HL-60 (cell line): ENCODE results near the gene BPIFB4.

Source experiments
- POLR2AphosphoS5 ChIP-seq: IDR thresholded peaks from 2 replicates; pipeline ENCODE4 v1.6.1; 2012; ENCODE audit warnings: low read depth
- TF ChIP-seq, protein P1 (sequence below): IDR thresholded peaks from one replicate; pipeline ENCODE4 v1.5.1; 2011; ENCODE audit warnings: low read length, control low read depth, inconsistent platforms; ENCODE audit not compliant: insufficient read depth
- TF ChIP-seq, protein P2 (sequence below): IDR thresholded peaks from 2 replicates; pipeline ENCODE4 v1.6.1; 2012; ENCODE audit warnings: low read depth; ENCODE audit not compliant: insufficient replicate concordance

DNA sequence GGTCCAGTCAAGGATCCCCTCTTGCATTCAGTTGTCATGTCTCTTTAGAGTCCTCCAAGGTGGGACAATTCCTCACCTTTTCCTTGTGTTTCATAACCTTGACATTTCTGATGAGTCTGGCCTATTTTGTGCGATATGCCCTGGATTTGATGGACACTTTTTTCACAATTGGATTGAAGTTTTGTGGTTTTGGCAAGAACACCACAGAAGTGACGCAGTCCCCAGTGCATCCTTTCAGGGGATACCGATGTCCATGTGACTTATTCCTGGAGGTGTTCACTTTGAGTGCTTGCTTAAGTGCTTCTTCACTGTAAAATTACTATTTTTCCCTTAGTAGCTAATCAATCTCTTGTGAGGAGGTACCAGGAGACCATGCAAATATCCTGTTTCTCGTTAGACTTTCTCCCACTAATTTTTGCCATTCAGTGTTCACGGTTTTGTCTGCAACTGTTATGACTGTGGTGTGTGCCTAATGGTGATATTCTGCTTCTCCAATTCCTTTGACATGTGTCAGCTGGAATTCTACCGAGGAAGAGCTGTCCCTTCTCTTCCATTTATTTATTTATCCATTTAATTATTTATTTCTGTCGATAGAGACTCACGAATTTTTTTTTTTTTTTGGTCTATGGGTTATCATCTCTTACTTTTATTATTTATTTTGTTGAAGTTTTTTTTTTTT lies 30.8 kb downstream of the BPIFB4 start:
- TF ChIP-seq POLR2AphosphoS5: no peak
- TF ChIP-seq, protein P1, sequence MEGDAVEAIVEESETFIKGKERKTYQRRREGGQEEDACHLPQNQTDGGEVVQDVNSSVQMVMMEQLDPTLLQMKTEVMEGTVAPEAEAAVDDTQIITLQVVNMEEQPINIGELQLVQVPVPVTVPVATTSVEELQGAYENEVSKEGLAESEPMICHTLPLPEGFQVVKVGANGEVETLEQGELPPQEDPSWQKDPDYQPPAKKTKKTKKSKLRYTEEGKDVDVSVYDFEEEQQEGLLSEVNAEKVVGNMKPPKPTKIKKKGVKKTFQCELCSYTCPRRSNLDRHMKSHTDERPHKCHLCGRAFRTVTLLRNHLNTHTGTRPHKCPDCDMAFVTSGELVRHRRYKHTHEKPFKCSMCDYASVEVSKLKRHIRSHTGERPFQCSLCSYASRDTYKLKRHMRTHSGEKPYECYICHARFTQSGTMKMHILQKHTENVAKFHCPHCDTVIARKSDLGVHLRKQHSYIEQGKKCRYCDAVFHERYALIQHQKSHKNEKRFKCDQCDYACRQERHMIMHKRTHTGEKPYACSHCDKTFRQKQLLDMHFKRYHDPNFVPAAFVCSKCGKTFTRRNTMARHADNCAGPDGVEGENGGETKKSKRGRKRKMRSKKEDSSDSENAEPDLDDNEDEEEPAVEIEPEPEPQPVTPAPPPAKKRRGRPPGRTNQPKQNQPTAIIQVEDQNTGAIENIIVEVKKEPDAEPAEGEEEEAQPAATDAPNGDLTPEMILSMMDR: no peak
- TF ChIP-seq, protein P2, sequence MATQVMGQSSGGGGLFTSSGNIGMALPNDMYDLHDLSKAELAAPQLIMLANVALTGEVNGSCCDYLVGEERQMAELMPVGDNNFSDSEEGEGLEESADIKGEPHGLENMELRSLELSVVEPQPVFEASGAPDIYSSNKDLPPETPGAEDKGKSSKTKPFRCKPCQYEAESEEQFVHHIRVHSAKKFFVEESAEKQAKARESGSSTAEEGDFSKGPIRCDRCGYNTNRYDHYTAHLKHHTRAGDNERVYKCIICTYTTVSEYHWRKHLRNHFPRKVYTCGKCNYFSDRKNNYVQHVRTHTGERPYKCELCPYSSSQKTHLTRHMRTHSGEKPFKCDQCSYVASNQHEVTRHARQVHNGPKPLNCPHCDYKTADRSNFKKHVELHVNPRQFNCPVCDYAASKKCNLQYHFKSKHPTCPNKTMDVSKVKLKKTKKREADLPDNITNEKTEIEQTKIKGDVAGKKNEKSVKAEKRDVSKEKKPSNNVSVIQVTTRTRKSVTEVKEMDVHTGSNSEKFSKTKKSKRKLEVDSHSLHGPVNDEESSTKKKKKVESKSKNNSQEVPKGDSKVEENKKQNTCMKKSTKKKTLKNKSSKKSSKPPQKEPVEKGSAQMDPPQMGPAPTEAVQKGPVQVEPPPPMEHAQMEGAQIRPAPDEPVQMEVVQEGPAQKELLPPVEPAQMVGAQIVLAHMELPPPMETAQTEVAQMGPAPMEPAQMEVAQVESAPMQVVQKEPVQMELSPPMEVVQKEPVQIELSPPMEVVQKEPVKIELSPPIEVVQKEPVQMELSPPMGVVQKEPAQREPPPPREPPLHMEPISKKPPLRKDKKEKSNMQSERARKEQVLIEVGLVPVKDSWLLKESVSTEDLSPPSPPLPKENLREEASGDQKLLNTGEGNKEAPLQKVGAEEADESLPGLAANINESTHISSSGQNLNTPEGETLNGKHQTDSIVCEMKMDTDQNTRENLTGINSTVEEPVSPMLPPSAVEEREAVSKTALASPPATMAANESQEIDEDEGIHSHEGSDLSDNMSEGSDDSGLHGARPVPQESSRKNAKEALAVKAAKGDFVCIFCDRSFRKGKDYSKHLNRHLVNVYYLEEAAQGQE: no peak
